NB4 (cell line): ENCODE data around the gene ACP4.

ENCODE experiments used
- CTCF ChIP-seq: IDR thresholded peaks from one replicate; pipeline ENCODE4 v1.5.1; 2012; ENCODE audit warnings: low read depth, low read length
- POLR2A ChIP-seq: IDR thresholded peaks from 2 replicates; pipeline ENCODE4 v1.6.1; 2011; ENCODE audit warnings: mild to moderate bottlenecking; ENCODE audit not compliant: insufficient read length; ENCODE audit errors: extremely low read depth

- no peak for TF ChIP-seq CTCF
- TF ChIP-seq POLR2A: no peak
Observed at GRCh38 chr19:50750010-50750409, 40.2 kb upstream of the ACP4 start.
